ENCODE data around the gene TMEM225B.
A peak's percentile ranks its signal among the peaks of the same experiment; 100 is the strongest.

GRCh38 chr7:99557940-99558305 is 40.1 kb upstream of the TMEM225B start:
- TF ChIP-seq CTCF (IDR thresholded peaks at IDR 0.05; ENCODE audit: poor library complexity, severe bottlenecking) (no peak), MXI1 (conservative IDR thresholded peaks at IDR 0.05; ENCODE audit: poor library complexity, severe bottlenecking) (no peak), EZH2 (IDR thresholded peaks at IDR 0.05; ENCODE audit: borderline replicate concordance, insufficient read depth, low read length, poor library complexity, severe bottlenecking) (no peak), RAD21 (conservative IDR thresholded peaks at IDR 0.05) (no peak), POLR2AphosphoS5 (IDR thresholded peaks at IDR 0.05) (no peak), EP300 (conservative IDR thresholded peaks at IDR 0.05; ENCODE audit: poor library complexity, severe bottlenecking) (no peak), SMC3 (conservative IDR thresholded peaks at IDR 0.05; ENCODE audit: poor library complexity) (no peak), REST (IDR thresholded peaks at IDR 0.05; ENCODE audit: borderline replicate concordance) (no peak), TAF1 (IDR thresholded peaks at IDR 0.05; ENCODE audit: low read depth) (peak; percentile 70)
